Measurements from ENCODE around the gene ARHGEF10L. TPM values are rescaled to one million over a fixed set of nuclear protein-coding genes. Genes with fewer than 3 reads are reported as not detected.
A peak's percentile ranks its signal among the peaks of the same experiment; 100 is the strongest.

ARHGEF10L gene
- total RNA-seq, 1 donor, result 39.1 TPM

- H3K27me3 ChIP-seq (ENCODE audit: insufficient read depth, low read length), result peaks cover 3% of the 10 kb centered on the region
- no peaks in the 10 kb centered on the region for H3K79me2 ChIP-seq (ENCODE audit: insufficient read depth, low read length)
- no peaks in the 10 kb centered on the region for H3K36me3 ChIP-seq (ENCODE audit: insufficient read depth, low read length)
- no peak overlapping the region for H2AFZ ChIP-seq (ENCODE audit: low read length)
- no peak overlapping the region for H3K4me2 ChIP-seq (ENCODE audit: insufficient read depth, low read length)
- no peak overlapping the region for H3K4me3 ChIP-seq (ENCODE audit: insufficient read depth, low read length)
- no peak overlapping the region for H3K27ac ChIP-seq (ENCODE audit: low read depth, low read length)
- H3K9me3 ChIP-seq (ENCODE audit: low read depth, low read length), result no peaks in the 10 kb centered on the region
- H4K20me1 ChIP-seq (ENCODE audit: insufficient read depth, low read length), result no peaks in the 10 kb centered on the region
- no peak for TF ChIP-seq CTCF (IDR thresholded peaks at IDR 0.05; ENCODE audit: extremely low read depth, low read depth, low read length)
- peaks cover 2% of the 10 kb centered on the region for H3K4me1 ChIP-seq (ENCODE audit: insufficient read depth, low read length)
- peak; percentile 85 for DNase-seq (ENCODE audit: insufficient read length, low spot score, missing footprints)
These were observed 161.7 kb downstream of the ARHGEF10L start for GRCh38 chr1:17700945-17701810.

GRCh38 chr1:17704176-17704575 is 164.7 kb downstream of the ARHGEF10L start:
- Histone ChIP-seq H3K4me2 (ENCODE audit: insufficient read depth, low read length) (no peak overlapping the region), H3K79me2 (ENCODE audit: insufficient read depth, low read length) (no peaks in the 10 kb centered on the region), H3K9me3 (ENCODE audit: low read depth, low read length) (no peaks in the 10 kb centered on the region), H3K27ac (ENCODE audit: low read depth, low read length) (no peak overlapping the region), H3K36me3 (ENCODE audit: insufficient read depth, low read length) (no peaks in the 10 kb centered on the region), H3K4me3 (ENCODE audit: insufficient read depth, low read length) (no peak overlapping the region), H3K27me3 (ENCODE audit: insufficient read depth, low read length) (peaks cover 9% of the 10 kb centered on the region), H2AFZ (ENCODE audit: low read length) (no peak overlapping the region), H4K20me1 (ENCODE audit: insufficient read depth, low read length) (no peaks in the 10 kb centered on the region), H3K4me1 (ENCODE audit: insufficient read depth, low read length) (no peaks in the 10 kb centered on the region)
- DNase-seq (ENCODE audit: insufficient read length, low spot score, missing footprints), result peak; percentile 62
- TF ChIP-seq CTCF (IDR thresholded peaks at IDR 0.05; ENCODE audit: extremely low read depth, low read depth, low read length), result no peak

DNA sequence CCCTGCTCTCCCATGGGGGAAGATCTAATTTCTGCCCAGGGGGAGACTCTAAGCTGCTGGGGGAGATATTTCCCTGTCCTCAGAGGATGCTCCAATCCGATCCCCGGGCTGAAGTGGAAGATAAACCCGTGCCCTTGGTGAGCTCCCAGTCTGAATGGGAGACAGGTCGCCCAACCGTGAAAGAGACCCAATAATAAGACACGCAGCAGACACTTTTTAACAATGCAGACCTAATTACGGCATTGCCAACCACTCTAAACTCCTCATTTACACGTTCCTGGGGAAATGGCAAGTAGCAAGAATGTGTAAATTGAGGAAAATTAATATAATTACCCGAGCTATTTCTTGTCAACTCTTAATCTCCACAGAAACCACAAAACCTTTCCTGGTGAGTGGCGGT is 166.9 kb downstream of the ARHGEF10L start:
- TF ChIP-seq CTCF (IDR thresholded peaks at IDR 0.05; ENCODE audit: extremely low read depth, low read depth, low read length), result no peak
- H3K27ac ChIP-seq (ENCODE audit: low read depth, low read length), result no peak overlapping the region
- no peak overlapping the region for H2AFZ ChIP-seq (ENCODE audit: low read length)
- H3K4me1 ChIP-seq (ENCODE audit: insufficient read depth, low read length), result no peaks in the 10 kb centered on the region
- no peaks in the 10 kb centered on the region for H4K20me1 ChIP-seq (ENCODE audit: insufficient read depth, low read length)
- H3K4me2 ChIP-seq (ENCODE audit: insufficient read depth, low read length), result no peak overlapping the region
- H3K4me3 ChIP-seq (ENCODE audit: insufficient read depth, low read length), result no peak overlapping the region
- no peak for DNase-seq (ENCODE audit: insufficient read length, low spot score, missing footprints)
- H3K9me3 ChIP-seq (ENCODE audit: low read depth, low read length), result peaks cover 3% of the 10 kb centered on the region
- H3K27me3 ChIP-seq (ENCODE audit: insufficient read depth, low read length), result peaks cover 9% of the 10 kb centered on the region
- no peaks in the 10 kb centered on the region for H3K79me2 ChIP-seq (ENCODE audit: insufficient read depth, low read length)
- no peaks in the 10 kb centered on the region for H3K36me3 ChIP-seq (ENCODE audit: insufficient read depth, low read length)

DNA sequence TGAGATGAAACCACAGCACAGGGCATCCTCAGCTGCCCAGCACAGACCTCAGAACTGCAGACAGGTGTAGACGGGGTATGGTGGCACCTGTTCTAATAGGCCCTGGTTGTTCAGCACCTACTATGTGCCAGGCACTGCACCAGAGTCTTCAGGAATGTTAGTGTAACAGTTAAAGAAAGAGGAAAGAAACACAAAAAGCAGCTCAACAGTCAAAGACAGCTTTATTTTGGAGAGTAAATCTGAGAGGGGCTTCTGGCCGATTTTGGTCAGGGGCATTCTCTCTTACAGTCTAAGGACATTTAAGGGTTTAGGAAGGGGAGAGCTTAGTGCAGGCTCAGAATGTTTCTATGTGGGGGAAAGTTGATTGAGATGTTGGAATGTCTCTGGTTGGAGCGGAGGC is 170.5 kb downstream of the ARHGEF10L start:
- Histone ChIP-seq H4K20me1 (ENCODE audit: insufficient read depth, low read length) (no peaks in the 10 kb centered on the region), H3K27ac (ENCODE audit: low read depth, low read length) (no peak overlapping the region), H3K4me3 (ENCODE audit: insufficient read depth, low read length) (no peak overlapping the region), H3K27me3 (ENCODE audit: insufficient read depth, low read length) (peaks cover 9% of the 10 kb centered on the region), H3K4me2 (ENCODE audit: insufficient read depth, low read length) (no peak overlapping the region), H2AFZ (ENCODE audit: low read length) (no peak overlapping the region), H3K4me1 (ENCODE audit: insufficient read depth, low read length) (no peaks in the 10 kb centered on the region), H3K79me2 (ENCODE audit: insufficient read depth, low read length) (no peaks in the 10 kb centered on the region), H3K36me3 (ENCODE audit: insufficient read depth, low read length) (no peaks in the 10 kb centered on the region), H3K9me3 (ENCODE audit: low read depth, low read length) (peaks cover 3% of the 10 kb centered on the region)
- no peak for DNase-seq (ENCODE audit: insufficient read length, low spot score, missing footprints)
- no peak for TF ChIP-seq CTCF (IDR thresholded peaks at IDR 0.05; ENCODE audit: extremely low read depth, low read depth, low read length)
